LHCN-M2 (cell line): ENCODE measurements around the gene TNIK. TPM values are rescaled to one million over a fixed set of nuclear protein-coding genes. Genes with fewer than 3 reads are reported as not detected.
"Not testable (repeated sequence)": the region's sequence is repeated elsewhere in the genome, so short reads cannot be mapped to it uniquely, and the experiment has no call there.

Source experiments
- DNase-seq: peaks from one replicate; pipeline ENCODE4 v3.0.0-alpha.2; 2012; ENCODE audit warnings: low read depth
- total RNA-seq: library from RNA; depleted of rRNA; stranded (reverse); fragments of >200 nt; gene quantifications from 2 replicates; pipeline ENCODE4 v1.2.3, GENCODE V29; 2014

The TNIK gene
- total RNA-seq, 1 experiment from 2014 or later, result 0.23 TPM

DNA sequence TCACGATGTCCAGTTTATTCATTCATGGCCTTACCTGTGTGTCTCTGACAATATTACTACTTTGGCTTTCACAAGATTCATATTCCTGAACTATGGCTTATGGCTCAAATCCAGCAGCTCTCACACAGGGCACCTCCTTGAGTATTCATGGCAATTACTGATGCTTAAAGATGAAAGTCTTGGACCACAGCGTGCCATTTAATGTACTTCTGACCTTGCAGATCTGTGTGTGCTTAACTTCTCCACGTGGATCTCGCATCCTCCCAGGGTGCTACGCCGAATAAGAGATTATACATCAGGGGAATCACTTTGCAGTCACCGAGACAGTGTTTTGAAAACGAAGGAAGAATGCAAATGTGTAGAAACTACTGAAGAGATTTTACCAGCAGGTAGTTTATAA lies 147.5 kb downstream of the TNIK start:
- DNase-seq, result no peak

DNA sequence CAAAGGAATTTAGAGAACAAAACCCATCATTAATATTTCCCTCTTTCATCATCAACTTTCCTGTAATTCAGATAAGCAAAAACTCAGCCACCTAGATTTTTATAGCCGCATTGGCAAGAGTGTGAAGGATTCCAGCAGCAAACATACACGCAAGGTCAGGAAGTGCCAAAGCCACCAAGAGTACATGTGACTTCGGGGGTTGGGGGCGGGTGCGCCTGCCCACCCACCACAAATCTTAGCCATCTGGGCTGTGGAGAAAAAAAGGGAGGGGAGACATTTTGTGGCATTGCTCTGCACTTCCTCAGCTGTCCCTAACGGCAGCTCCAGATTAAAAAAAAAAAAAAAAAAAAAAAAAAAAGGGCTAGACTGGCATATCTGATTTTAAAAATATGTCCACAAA lies 148.4 kb downstream of the TNIK start:
- no peak for DNase-seq

DNA sequence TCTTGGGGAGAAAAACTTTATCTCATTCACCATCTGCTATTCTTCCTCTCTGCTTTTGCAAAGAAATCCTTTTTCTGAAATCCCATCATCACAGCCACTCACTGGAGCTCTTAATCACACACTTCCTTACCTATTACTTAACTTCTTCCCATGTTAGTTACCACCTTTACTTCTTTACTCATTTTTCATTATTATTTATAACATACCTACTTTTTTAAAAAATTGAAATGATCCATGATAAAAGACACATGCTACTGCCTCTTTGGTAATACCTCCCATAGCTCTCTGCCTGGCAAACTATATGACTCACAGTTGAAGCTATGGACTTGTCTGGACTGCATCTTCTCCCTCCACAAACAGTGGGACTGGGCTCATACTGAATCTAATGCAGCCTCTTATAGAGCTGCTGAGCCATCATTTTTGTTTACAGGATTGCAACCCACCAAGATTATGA lies 150.3 kb downstream of the TNIK start:
- DNase-seq, result peak; percentile 70

DNA sequence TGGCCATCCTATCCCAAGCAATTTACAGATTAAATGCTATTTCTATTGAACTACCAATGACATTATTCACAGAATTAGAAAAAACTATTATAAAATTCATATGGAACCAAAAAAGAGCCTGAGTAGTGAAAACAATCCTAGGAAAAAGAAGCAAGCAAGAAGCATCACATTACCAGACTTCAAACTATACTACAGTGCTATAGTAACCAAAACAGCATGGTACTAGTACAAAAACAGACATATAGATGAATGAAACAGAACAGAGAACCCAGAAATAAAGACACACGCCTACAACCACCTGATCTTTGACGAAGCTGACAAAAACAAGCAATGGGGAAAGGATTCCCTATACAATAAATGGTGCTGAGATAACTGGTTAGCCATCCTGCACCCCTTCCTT lies 152.2 kb downstream of the TNIK start:
- no peak for DNase-seq

DNA sequence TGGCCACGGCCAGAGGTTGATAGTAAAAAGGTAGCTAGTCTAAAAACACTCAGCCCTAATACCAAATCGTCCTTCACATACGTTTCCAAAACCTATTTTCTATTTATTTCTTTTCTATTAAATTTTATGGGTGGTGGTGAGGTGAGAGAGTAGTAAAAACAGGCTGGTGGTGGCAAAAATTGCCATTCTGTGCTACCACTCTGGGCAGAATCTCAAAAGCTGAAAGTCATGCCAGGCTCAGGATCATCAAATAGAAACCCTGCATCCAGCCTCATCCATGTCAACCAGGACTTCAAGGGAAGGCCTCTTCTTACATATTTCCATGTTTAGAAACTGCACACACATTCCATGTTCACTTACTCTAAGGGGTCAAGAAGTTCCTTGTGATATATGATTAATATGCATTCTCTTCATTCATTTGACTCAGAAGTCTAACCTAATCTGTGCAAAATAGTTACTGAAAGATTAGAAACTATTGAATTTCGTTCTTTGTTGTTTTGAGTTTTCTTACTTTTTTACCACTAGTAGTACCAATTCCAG lies 153.1 kb downstream of the TNIK start:
- DNase-seq, result no peak

DNA sequence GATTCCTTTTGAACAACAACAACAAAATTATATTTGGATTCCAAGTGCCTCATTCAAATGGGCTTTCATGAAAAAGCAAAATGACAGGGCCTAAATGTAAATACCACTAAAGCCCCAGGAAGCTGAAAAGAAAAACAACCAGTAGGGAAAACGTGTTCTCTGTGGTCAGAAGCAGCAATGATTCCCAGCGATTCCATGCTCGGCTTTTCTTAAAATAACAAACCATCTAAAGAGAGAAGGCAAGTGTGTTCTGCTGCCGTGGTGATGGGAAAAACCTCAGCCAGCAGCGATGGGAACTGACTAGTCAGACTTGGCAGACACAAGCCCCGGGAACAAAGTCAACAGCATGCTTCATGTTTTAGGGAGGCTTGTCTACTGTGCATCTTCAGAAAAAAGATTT lies 153.6 kb downstream of the TNIK start:
- DNase-seq, result peak; percentile 96

DNA sequence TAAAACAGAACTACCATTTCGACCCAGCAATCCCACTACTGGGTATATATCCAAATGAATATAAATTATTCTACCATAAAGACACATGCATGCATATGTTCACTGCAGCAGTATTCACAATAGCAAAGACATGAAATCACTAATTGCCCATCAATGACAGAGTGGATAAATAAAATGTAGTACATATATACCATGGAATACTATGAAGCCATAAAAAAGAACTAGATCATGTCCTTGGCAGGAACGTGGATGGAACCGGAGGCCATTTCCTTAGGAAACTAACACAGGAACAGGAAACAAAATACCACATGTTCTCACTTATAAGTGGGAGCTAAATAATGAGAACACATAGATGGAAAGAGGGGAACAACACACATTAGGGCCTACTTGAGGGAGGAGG lies 154.4 kb downstream of the TNIK start:
- DNase-seq, result not testable (repeated sequence)

DNA sequence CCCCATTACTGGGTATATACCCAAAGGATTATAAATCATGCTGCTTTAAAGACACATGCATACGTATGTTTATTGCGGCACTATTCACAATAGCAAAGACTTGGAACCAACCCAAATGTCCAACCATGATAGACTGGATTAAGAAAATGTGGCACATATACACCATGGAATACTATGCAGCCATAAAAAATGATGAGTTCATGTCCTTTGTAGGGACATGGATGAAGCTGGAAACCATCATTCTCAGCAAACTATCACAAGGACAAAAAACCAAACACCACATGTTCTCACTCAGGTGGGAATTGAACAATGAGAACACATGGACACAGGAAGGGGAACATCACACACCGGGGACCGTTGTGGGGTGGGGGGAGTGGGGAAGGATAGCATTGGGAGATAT lies 155.7 kb downstream of the TNIK start:
- not testable (repeated sequence) for DNase-seq

DNA sequence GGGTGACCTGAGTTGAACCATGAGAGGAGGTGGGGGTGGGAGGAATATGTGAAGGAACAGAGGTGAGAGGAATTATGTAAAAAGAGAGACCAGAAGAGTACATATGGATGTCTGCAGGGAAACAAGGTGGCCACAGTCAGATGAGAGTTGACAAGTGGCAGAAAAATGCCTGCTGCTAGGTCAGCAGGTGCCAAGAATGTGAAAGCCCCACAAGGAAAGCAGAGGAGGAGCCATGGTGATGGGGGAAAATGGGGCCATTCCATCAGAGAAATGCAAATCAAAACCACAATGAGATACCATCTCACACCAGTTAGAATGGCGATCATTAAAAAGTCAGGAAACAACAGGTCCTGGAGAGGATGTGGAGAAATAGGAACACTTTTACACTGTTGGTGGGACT lies 156.2 kb downstream of the TNIK start:
- not testable (repeated sequence) for DNase-seq

DNA sequence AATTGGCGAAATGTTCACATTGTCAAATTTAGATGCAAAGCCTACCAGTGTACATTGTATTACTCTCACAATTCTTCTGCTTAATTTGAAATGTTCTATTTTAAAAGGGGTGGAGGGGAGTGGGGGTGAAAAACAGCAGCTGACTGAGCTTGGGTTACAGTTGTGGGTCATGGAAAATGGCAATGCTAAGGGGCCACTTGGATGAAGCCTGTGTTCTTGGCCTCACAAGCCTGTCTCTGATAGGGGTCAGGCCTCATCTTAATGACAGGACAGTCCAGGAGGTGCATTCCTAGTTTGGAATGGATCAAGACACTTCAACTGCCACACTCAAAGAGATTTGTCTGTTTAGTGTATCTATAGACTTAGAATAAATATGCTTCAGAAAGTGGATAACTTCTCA lies 158.2 kb downstream of the TNIK start:
- DNase-seq, result no peak

DNA sequence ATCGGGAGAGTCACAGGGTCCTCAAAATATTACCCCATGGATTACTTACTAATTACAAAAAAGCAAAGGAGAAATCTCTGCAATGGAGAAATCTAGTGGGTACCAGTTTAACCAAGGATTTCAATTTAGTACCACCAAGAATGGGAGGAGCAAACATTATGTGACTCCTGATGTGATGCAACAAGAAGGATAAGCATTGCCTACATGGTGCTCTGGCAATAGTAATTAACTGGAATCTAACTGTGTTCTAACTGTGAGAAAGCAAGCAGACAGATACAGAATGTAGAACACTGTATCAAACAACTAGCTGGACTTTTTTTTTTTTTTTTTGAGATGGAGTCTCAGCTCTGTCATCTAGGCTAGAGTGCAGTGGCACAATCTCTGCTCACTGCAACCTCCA lies 159.2 kb downstream of the TNIK start:
- no peak for DNase-seq

DNA sequence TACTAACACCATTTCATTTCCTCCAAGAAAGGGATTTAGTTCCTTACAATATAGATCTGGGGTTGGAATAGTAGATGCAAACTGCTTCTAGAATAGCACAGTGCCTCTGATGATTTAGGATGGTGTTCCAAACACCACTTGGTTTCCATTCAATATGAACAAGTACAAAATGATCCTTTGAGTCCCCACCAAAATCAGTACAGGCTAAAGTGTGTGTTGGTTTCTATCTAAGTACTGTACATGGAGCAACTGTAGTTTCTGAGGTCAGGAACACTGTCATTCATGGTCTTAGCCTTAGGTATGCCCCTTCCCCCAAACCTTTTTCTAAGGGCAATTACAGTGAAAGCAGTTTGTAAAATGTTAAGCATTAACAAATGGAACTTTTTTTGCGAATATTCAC lies 162.3 kb downstream of the TNIK start:
- DNase-seq, result no peak

DNA sequence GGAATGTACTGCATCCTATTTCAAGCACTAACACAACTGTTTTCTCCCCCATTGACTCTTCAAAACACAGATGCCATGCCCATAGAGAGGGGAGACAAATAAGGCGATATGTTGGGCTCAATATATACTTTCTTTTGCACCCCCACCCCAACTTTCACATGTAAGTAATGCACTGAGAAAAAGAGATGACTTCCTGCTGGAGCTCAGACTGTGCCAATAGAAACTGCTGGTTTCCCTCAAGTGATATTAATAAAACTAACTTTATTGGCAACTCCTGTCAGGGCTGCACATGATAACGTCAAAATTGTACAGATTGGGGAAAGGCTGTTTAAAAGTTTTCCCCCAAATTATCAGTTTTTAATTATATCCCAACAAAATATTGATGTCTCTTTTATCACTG lies 163.0 kb downstream of the TNIK start:
- no peak for DNase-seq

DNA sequence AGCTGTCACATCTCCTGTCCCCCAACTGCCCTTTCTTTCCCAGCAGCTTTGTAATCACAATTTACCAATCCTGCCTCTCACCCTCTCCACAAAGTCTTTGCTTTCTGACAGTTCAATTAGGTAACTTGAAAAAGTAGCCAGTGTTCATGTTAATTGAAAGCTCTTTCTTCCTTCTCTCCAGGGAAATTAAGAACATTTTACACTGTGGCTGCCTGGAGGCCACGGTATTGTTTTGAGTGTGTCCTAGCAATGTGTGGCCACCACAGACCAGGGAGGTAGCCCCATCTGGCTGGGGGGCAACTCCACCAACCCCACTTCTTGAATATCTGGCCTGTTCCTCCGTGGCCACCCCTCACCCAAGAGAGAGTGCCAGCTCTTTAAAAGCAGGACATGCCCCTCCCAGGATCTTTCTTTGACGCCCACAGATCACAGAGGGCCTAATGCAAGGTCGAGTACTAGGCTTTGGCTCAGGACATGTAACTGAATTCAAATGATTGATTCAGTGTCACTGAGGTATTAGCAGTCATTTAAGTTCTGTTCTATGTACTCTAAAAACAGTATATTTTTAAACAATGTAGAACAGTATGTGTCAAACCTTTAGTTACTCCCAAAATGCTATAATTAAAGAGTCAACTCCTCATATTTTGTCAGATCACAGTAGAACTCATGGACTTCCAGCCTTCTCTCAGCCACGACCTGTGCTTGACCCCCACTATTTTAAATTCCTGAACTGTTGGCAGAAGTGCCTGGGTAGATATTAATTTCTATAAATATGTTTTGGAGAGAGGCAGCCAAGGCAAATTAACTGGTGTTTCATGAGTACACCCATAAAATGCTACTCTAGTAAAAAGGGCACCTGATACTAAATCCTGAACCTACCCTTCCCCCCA lies 164.5 kb downstream of the TNIK start:
- peak; percentile 22 for DNase-seq

DNA sequence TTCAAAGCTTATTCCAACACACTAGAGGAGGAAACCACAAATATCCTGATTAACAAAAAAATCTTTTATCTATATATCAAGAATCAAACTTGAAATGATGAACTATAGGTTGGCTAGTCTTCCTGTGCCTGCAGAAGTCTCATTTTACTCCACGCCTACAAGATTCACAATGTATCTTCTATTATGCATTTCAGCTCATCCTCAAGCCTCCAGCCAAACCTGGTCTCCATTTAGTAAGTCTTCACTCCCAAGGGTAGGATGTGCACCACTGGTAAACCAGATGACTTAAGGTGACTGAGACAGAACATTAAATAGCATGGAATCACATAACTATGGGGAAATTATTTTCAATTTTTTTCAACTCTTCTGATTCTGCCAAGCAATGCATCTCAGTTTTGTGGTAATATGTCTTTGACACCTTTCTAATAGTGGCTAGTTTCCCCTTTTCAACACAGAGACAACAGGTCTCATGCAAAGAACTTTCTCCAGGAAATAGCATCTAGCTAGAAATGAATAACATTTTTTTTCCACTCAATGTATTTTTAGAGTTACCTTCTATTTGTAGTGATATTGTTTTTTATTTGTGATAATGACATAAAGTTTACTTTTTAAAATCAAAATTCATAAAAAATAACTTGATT lies 166.9 kb downstream of the TNIK start:
- DNase-seq, result no peak

DNA sequence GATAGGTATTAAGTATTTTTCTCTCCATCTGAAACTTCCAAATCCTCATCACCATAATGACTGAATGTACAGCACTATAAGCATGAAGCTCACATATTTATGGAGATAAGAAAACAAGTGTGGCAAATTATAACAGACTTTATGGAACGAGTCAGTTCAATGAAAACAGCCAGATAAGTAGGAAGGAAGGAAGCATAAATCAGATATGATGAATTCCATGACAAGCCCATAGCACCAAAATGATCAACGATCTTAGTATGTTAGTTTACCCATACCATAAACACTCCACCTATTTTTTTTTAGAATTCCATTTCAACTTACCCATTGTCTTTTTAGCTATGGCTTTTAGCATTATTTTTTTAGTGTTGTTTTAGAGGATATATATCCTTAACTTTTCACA lies 169.5 kb downstream of the TNIK start:
- DNase-seq, result no peak

DNA sequence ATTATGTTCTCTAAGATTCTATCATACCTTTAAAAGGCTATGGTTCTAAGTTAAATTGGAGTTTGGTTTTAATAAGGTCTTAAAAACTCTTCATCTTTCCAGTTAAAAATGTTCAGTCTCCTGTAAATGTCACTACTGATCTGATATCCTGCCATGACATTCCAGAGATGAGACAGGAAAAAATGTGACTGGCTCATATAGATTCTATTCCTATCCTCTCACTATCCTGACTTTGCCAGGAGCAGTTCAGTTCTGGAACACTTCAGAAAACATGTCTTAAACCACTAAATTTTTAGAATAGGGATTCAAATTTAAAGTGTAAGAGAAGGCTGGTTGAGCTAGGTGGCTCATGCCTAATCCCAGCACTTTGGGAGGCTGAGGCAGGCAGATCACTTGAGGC lies 170.9 kb downstream of the TNIK start:
- DNase-seq, result no peak

DNA sequence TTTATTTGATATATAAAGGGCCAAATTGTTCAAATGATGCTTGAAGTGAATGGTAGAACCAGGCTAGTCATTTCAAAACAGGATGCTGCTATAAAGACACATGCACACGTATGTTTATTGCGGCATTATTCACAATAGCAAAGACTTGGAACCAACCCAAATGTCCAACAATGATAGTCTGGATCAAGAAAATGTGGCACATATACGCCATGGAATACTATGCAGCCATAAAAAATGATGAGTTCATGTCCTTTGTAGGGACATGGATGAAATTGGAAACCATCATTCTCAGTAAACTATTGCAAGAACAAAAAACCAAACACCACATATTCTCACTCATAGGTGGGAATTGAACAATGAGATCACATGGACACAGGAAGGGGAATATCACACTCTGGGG lies 172.4 kb downstream of the TNIK start:
- DNase-seq, result not testable (repeated sequence)

DNA sequence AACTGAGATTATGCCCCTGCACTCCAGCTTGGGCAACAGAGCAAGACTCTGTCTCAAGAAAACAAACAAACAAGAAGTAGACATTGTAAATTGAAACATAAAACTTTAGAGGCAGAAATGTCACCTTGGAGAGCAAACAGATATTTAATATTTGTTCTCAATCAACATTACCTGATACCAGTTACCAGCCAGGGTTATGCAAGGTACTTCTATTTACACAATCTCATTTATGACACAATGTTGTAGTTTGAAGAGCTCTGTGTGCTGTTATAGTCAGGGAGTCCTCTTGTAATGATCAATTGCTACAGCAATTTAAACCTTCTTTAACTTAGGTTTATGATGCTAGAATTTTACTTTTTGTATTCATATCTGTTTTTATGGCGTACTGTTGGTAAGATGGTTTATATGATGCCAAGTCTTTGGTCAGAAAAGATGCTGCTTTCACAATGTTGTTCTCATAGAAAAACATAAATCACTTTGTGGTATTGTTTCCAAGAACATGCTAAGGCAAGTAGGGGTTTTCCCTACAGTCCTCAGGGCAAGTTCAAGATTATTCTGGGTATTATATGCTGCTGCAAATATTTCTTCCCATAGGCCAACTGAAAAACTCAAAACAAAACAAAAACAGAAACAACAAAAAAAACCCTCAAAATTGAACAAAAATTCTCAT lies 173.5 kb downstream of the TNIK start:
- peak; percentile 26 for DNase-seq

DNA sequence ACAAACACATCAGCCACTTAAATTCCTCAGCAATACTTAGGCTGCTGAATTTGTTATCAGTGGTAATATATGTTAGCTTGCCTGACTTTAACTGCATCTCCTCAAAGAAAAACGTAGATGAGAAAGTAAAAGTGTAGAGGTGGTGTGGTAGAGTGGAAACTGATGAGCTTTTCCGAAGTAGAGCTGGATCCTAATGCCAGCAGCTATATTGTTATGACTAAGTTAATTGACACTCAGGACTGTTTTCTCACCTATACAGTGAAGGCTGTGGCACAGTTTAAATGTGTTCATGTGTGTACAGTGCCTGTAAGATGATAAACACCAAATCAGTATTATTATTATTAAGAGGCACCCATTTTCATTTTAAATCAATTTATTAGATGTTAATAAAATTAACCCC lies 174.9 kb downstream of the TNIK start:
- DNase-seq, result peak; percentile 10

DNA sequence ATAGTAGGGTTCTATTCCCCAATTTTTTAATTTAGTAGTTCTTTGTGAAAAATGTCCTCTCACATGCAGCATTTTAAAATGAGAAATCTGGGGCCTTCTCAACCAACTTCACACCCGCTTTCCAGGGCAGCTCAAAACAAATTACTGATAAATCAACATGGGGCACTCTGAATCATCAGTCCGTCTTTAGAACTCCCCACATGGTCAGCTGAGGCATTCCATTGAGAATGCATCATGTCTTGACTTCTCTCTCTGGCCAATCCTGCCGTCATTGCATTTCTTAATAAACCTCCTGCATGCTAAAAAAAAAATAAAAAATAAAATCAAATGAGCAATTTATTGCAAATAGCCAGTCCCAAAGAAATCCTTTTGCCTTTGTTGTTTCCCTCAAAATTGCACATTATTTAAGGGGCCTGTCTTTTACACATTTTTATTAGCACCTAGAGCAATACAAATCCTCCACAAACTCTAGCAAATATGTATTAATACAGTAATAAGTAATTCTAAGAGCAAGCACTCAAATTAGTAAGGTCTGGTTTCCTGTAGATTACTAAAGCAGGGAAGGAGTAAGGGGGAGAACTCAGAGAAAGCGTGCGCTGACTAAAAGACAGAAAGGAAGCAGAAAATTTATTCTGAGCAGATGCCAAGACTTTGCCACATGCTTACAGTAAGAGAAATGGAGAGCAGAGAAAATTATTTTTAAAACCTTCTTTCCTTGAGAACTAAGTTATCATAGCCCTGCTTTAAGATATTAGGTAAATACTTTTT lies 175.7 kb downstream of the TNIK start:
- peak; percentile 96 for DNase-seq

DNA sequence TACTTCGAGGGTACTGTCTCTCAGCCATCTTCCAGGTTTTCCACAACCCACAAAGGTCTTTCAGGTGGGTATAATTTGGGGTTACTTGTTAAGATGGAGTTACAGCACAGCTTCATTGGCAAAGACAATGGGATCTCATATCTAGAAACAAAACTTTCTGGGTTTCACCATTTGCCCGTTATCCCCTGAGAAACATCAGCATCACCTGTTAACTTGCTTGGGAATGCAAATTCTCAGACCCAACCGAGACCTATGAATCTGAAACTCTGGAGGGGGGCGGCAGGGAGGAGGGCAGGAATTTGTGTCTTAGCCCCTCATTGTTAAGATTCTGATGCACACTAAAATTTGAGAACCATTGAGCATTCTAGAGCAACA lies 176.4 kb downstream of the TNIK start:
- no peak for DNase-seq
